Measurements from ENCODE around the gene SERF2. TPM values are rescaled to one million over a fixed set of nuclear protein-coding genes. Genes with fewer than 3 reads are reported as not detected.
"Not testable (repeated sequence)": the region's sequence is repeated elsewhere in the genome, so short reads cannot be mapped to it uniquely, and the experiment has no call there.

SERF2 gene
- total and polyA plus RNA-seq, 8 donors = 501 to 1,311 (median 566) TPM

DNA sequence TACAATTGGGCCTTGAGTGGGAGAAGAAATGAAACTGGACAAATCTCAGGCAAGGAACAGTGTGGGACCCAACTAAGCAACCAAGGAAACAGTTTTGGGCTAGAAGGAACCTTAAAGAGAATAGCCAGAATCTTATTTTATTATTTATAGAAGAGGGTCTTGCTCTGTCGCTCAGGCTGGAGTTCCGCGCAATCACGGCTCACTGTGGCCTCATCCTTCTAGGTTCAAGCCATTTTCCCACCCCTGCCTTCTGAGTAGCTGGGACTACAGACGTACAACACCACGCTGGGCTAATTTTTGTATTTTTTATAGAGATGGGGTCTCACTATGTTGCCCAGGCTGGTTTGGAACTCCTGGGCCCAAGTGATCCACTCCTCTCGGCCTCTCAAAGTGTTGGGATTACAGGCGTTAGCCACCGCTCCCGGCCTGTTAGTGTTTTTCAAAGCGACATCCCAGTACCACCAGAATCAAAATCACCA, 33.9 kb downstream of the SERF2 start:
- peak overlapping the region in 1 of 2 donors; percentile 67 for H3K27ac ChIP-seq
- TF ChIP-seq, protein P1, sequence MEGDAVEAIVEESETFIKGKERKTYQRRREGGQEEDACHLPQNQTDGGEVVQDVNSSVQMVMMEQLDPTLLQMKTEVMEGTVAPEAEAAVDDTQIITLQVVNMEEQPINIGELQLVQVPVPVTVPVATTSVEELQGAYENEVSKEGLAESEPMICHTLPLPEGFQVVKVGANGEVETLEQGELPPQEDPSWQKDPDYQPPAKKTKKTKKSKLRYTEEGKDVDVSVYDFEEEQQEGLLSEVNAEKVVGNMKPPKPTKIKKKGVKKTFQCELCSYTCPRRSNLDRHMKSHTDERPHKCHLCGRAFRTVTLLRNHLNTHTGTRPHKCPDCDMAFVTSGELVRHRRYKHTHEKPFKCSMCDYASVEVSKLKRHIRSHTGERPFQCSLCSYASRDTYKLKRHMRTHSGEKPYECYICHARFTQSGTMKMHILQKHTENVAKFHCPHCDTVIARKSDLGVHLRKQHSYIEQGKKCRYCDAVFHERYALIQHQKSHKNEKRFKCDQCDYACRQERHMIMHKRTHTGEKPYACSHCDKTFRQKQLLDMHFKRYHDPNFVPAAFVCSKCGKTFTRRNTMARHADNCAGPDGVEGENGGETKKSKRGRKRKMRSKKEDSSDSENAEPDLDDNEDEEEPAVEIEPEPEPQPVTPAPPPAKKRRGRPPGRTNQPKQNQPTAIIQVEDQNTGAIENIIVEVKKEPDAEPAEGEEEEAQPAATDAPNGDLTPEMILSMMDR (IDR thresholded peaks at IDR 0.05) = no peak
- ATAC-seq (no peak), DNase-seq (no peak)
- no peaks in the 10 kb centered on the region for H3K9me3 ChIP-seq
- H3K4me3 ChIP-seq = peak overlapping the region in 1 of 2 donors; percentile 67
- H3K4me1 ChIP-seq = peaks cover 19 to 67% of the 10 kb centered on the region in 2 donors
- intact Hi-C loops (cut with DNase I) = no loop called here
- no peaks in the 10 kb centered on the region for H3K27me3 ChIP-seq
- H3K36me3 ChIP-seq = no peaks in the 10 kb centered on the region

DNA sequence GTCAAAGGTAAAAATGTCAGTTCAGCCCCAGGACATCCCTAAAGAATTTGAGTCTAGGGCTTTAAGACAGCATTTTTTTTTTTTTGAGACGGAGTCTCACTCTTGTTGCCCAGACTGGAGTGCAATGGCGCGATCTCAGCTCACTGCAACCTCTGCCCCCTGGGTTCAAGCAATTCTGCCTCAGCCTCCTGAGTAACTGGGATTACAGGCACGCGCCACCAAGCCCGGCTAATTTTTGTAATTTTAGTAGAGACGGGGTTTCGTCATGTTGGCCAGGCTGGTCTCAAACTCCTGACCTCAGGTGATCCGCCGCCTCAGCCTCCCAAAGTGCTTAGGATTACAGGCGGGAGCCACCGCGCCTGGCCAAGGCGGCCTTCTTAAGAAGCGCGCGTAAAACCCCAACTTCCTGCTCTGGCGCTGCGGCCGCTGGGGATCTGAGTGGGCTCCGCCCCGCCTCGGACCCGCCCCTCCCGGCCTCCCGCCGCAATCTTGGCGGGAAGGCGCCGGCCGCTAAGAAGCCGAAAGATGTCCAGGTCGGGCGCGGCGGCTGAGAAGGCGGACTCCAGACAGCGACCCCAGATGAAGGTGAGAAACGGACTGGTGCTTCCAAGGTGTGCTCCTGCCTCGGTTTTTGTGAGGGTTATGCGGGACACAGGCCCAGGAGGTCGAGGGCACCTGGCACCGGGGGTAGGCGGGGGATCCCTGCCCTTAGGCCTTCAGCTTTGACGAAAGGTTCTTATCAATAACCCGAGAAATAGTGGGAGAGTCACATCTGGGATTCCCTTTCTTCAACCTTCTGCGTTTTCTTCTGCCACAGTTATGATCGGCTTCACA, 34.6 kb downstream of the SERF2 start, which contains the start of gene WDR76:
TSS of gene WDR76 (plus strand) at position 495 of the 834 bp plus-strand sequence. CDS start at position 526, 31 bp downstream.
- Histone ChIP-seq H3K27me3 (no peaks in the 10 kb centered on the region), H3K36me3 (no peaks in the 10 kb centered on the region), H3K9me3 (no peaks in the 10 kb centered on the region), H3K27ac (peak within 1 kb of the TSS in 1 of 2 donors; percentile 67), H3K4me3 (peak within 1 kb of the TSS; percentile 51 to 67), H3K4me1 (peaks cover 19 to 63% of the 10 kb centered on the region in 2 donors)
- ATAC-seq = peak; percentile 90
- intact Hi-C loops (cut with DNase I) = no loop called here
- TF ChIP-seq, protein P1 (IDR thresholded peaks at IDR 0.05) = no peak
- peak; percentile 68 to 96 (median 87) for DNase-seq

- Histone ChIP-seq H3K27ac (peak overlapping the region in 1 of 2 donors; percentile 20), H3K27me3 (no peaks in the 10 kb centered on the region), H3K36me3 (no peaks in the 10 kb centered on the region), H3K4me1 (peaks cover 17 to 48% of the 10 kb centered on the region in 2 donors), H3K4me3 (peak overlapping the region; percentile 51 to 67), H3K9me3 (no peaks in the 10 kb centered on the region)
- intact Hi-C loops (cut with DNase I) = no loop called here
- DNase-seq (no peak), ATAC-seq (no peak)
- TF ChIP-seq, protein P1 (IDR thresholded peaks at IDR 0.05) = no peak
Measured at GRCh38 chr15:43828061-43828657, 36.0 kb downstream of the SERF2 start.

DNA sequence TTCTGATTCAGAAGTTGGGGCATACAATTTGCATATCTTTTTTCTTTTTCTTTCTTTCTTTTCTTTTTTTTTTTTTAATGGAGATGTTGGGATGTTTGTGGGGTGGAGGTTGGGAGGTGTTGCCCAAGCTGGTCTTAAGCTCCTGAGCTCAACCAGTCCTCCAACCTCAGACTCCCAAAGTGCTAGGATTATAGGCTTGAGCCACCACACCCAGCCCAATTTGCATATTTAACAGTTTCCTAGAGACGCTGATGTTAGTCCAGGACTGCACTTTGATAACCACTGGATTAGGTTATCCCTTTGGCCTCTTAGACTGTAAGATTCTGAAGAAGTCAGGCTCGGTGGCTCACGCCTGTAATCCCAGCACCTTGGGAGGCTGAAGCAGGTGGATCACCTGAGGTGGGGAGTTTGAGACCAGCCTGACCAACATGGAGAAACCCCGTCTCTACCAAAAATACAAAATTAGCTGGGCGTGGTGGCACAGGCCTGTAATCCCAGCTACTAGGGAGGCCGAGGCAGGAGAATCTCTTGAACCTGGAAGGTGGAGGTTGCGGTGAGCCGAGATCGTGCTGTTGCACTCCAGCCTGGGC, 37.9 kb downstream of the SERF2 start:
- H3K4me1 ChIP-seq = peaks cover 8 to 36% of the 10 kb centered on the region in 2 donors
- H3K9me3 ChIP-seq; H3K27ac ChIP-seq; H3K36me3 ChIP-seq; intact Hi-C loops (cut with DNase I); H3K27me3 ChIP-seq; ATAC-seq; H3K4me3 ChIP-seq; DNase-seq: not testable (repeated sequence)

- H3K27ac ChIP-seq; ATAC-seq; intact Hi-C loops (cut with DNase I); H3K9me3 ChIP-seq; H3K27me3 ChIP-seq; DNase-seq; H3K4me3 ChIP-seq; H3K36me3 ChIP-seq: not testable (repeated sequence)
- H3K4me1 ChIP-seq = peaks cover 6 to 33% of the 10 kb centered on the region in 2 donors
Measured at GRCh38 chr15:43830691-43831275, 38.7 kb downstream of the SERF2 start.

- H3K4me3 ChIP-seq; H3K27ac ChIP-seq; H3K27me3 ChIP-seq; DNase-seq; ATAC-seq; H3K9me3 ChIP-seq; intact Hi-C loops (cut with DNase I): not testable (repeated sequence)
- Histone ChIP-seq H3K4me1 (peaks cover 6 to 25% of the 10 kb centered on the region in 2 donors), H3K36me3 (peaks cover 0 to 11% of the 10 kb centered on the region in 2 donors)
Measured at GRCh38 chr15:43831519-43832052, 39.5 kb downstream of the SERF2 start.

GRCh38 chr15:43832485-43832884, 40.4 kb downstream of the SERF2 start:
- Histone ChIP-seq H3K4me1 (peaks cover under 1 to 16% of the 10 kb centered on the region in 2 donors), H3K36me3 (peaks cover 0 to 15% of the 10 kb centered on the region in 2 donors)
- H3K9me3 ChIP-seq; H3K27me3 ChIP-seq; intact Hi-C loops (cut with DNase I); H3K27ac ChIP-seq; DNase-seq; H3K4me3 ChIP-seq; ATAC-seq: not testable (repeated sequence)

All from left lung (tissue), 10 donors.